PC-9 (cell line): Measurements from ENCODE around the gene LYPD6B. TPM values are rescaled to one million over a fixed set of nuclear protein-coding genes. Genes with fewer than 3 reads are reported as not detected.

Experiments used
- BruUV-seq: library from RNA; stranded (reverse); fragments of 400-500 nt; replicated peaks from 2 replicates; lab custom pipeline; 2021; lab: Mats Ljungman, UMichigan
- CTCF ChIA-PET: fragments of 300-600 bp; sonication (Branson Sonifier 250); formaldehyde crosslinking; loops from one replicate; lab custom pipeline; 2022; ENCODE audit warnings: antibody characterized with exemption; lab: Charles Lee
- POLR2A ChIA-PET: fragments of 300-600 bp; sonication (Branson Sonifier 250); formaldehyde crosslinking; loops from one replicate; lab custom pipeline; 2022; ENCODE audit warnings: antibody characterized with exemption; ENCODE audit not compliant: unreplicated experiment; lab: Charles Lee
- DNase-seq, 2 experiments: peaks; one replicate each; pipeline versions ENCODE4 v3.0.0 to v3.0.0-alpha.2; 2015 to 2022; ENCODE audit warnings: mixed read lengths in 1 of 2
- H2AFZ ChIP-seq: fragments of 200-600 bp; sonication (generic); 2 replicates; pipeline ENCODE4 v1.8.1; 2017; ENCODE audit warnings: antibody characterized with exemption
- H3F3A ChIP-seq: fragments of 200-600 bp; sonication (generic); 2 replicates; pipeline ENCODE4 v1.8.1; 2017; ENCODE audit warnings: antibody characterized with exemption, mild to moderate bottlenecking, low read depth; ENCODE audit not compliant: insufficient read depth
- H3K27ac ChIP-seq: fragments of 200-600 bp; sonication (generic); 2 replicates; pipeline ENCODE4 v1.6.1; 2016; ENCODE audit warnings: mixed run types
- H3K27me3 ChIP-seq: fragments of 200-600 bp; sonication (generic); 2 replicates; pipeline ENCODE4 v1.6.1; 2016; ENCODE audit warnings: low read depth, mixed run types; ENCODE audit not compliant: insufficient read depth
- H3K36me3 ChIP-seq: fragments of 200-600 bp; sonication (generic); 2 replicates; pipeline ENCODE4 v1.6.1; 2016; ENCODE audit warnings: low read depth, mixed run types
- H3K4me1 ChIP-seq: fragments of 200-600 bp; sonication (generic); replicated peaks from 2 replicates; pipeline ENCODE4 v1.6.1; 2016; ENCODE audit warnings: mixed run types; ENCODE audit not compliant: insufficient read depth
- H3K4me2 ChIP-seq: fragments of 200-600 bp; sonication (generic); 2 replicates; pipeline ENCODE4 v1.6.1; 2017; ENCODE audit warnings: mixed run types
- H3K4me3 ChIP-seq: fragments of 200-600 bp; sonication (generic); 2 replicates; pipeline ENCODE4 v1.6.1; 2016; ENCODE audit warnings: mixed run types
- H3K79me2 ChIP-seq: fragments of 200-600 bp; sonication (generic); 2 replicates; pipeline ENCODE4 v1.6.1; 2017; ENCODE audit warnings: low read depth, mixed run types
- H3K9me2 ChIP-seq: fragments of 200-600 bp; sonication (generic); 2 replicates; pipeline ENCODE4 v1.8.1; 2017; ENCODE audit warnings: mild to moderate bottlenecking; ENCODE audit not compliant: insufficient read depth
- H3K9me3 ChIP-seq: fragments of 200-600 bp; sonication (generic); 2 replicates; pipeline ENCODE4 v1.8.1; 2016; ENCODE audit warnings: low read depth; ENCODE audit not compliant: insufficient read depth
- H4K20me1 ChIP-seq: fragments of 200-600 bp; sonication (generic); 2 replicates; pipeline ENCODE4 v1.8.1; 2017; ENCODE audit not compliant: insufficient read depth
- CTCF ChIP-seq: fragments of 200-600 bp; sonication (generic); conservative IDR thresholded peaks from 2 replicates; pipeline ENCODE4 v1.6.1; 2017; ENCODE audit warnings: mixed run types, antibody characterized with exemption, mild to moderate bottlenecking, moderate library complexity
- EZH2 ChIP-seq: fragments of 200-600 bp; sonication (generic); IDR thresholded peaks from 2 replicates; pipeline ENCODE4 v1.8.0; 2017; ENCODE audit warnings: antibody characterized with exemption, low read depth
- intact Hi-C: fragments of 100-400 bp; cut with micrococcal nuclease; formaldehyde crosslinking; loops from one replicate; pipeline ENCODE4 v1.10.0; 2022; ENCODE audit not compliant: unreplicated experiment
- total RNA-seq: library from RNA; stranded (reverse); gene quantifications from 2 replicates; pipeline ENCODE4 v1.2.3, GENCODE V29; 2021

The LYPD6B gene
- total RNA-seq, 1 experiment from 2014 or later, result 10.0 TPM

- POLR2A ChIA-PET, result interaction anchor here (0.7 kb wide), 1 partner anchor 410 kb away, joined by 6 read pairs; no protein-coding TSS in a partner anchor
- Histone ChIP-seq H3K4me2 (no peak overlapping the region), H3K9me2 (no peaks in the 10 kb centered on the region), H3F3A (no peaks in the 10 kb centered on the region), H3K27ac (no peak overlapping the region), H3K36me3 (no peaks in the 10 kb centered on the region), H3K9me3 (no peaks in the 10 kb centered on the region), H3K4me1 (no peaks in the 10 kb centered on the region), H4K20me1 (no peaks in the 10 kb centered on the region), H3K27me3 (no peaks in the 10 kb centered on the region), H2AFZ (no peak overlapping the region), H3K79me2 (no peaks in the 10 kb centered on the region), H3K4me3 (no peak overlapping the region)
- DNase-seq, result no peak
- intact Hi-C loops, result no loop called here
- no TSS peak for BruUV-seq
- CTCF ChIA-PET, result no interaction called here
- TF ChIP-seq EZH2 (no peak), CTCF (no peak)
Measured at GRCh38 chr2:149152469-149152953, 114.0 kb downstream of the LYPD6B start.

- ChIA-PET POLR2A (no interaction called here), CTCF (no interaction called here)
- H3K36me3 ChIP-seq, result no peaks in the 10 kb centered on the region
- H3K4me2 ChIP-seq, result no peak overlapping the region
- no peaks in the 10 kb centered on the region for H3K9me2 ChIP-seq
- no peaks in the 10 kb centered on the region for H3F3A ChIP-seq
- H3K27me3 ChIP-seq, result no peaks in the 10 kb centered on the region
- H3K4me3 ChIP-seq, result no peak overlapping the region
- no peak for DNase-seq
- H4K20me1 ChIP-seq, result no peaks in the 10 kb centered on the region
- TF ChIP-seq EZH2 (no peak), CTCF (no peak)
- no peaks in the 10 kb centered on the region for H3K79me2 ChIP-seq
- no peaks in the 10 kb centered on the region for H3K4me1 ChIP-seq
- no TSS peak for BruUV-seq
- intact Hi-C loops, result no loop called here
- no peak overlapping the region for H2AFZ ChIP-seq
- no peaks in the 10 kb centered on the region for H3K9me3 ChIP-seq
- no peak overlapping the region for H3K27ac ChIP-seq
Measured at GRCh38 chr2:149155196-149155969, 116.9 kb downstream of the LYPD6B start.

- H3K27ac ChIP-seq, result no peak overlapping the region
- no peaks in the 10 kb centered on the region for H3K27me3 ChIP-seq
- no TSS peak for BruUV-seq
- no peak overlapping the region for H3K4me3 ChIP-seq
- no peaks in the 10 kb centered on the region for H3K36me3 ChIP-seq
- H3K79me2 ChIP-seq, result no peaks in the 10 kb centered on the region
- intact Hi-C loops, result no loop called here
- ChIA-PET CTCF (no interaction called here), POLR2A (no interaction called here)
- no peak for DNase-seq
- H3K4me2 ChIP-seq, result no peak overlapping the region
- H3K9me3 ChIP-seq, result no peaks in the 10 kb centered on the region
- H2AFZ ChIP-seq, result no peak overlapping the region
- TF ChIP-seq CTCF (no peak), EZH2 (no peak)
- no peaks in the 10 kb centered on the region for H3F3A ChIP-seq
- H3K4me1 ChIP-seq, result no peaks in the 10 kb centered on the region
- H3K9me2 ChIP-seq, result no peaks in the 10 kb centered on the region
- no peaks in the 10 kb centered on the region for H4K20me1 ChIP-seq
Measured at GRCh38 chr2:149155988-149156387, 117.5 kb downstream of the LYPD6B start.
